K562 (cell line): Measurements from ENCODE around the gene LCTL. TPM values are rescaled to one million over a fixed set of nuclear protein-coding genes. Genes with fewer than 3 reads are reported as not detected.

Experiments
- ATAC-seq: fragments of 200-7000 bp; cut with Tn5 transposase; 3 replicates; pipeline ENCODE4 v1.9.1; 2020; ENCODE audit warnings: moderate library complexity
- BruUV-seq: library from RNA; stranded (reverse); fragments of 400-500 nt; replicated peaks from 2 replicates; lab custom pipeline; 2021; lab: Mats Ljungman, UMichigan
- CTCF ChIA-PET: fragments of 300-600 bp; formaldehyde crosslinking; extraction: SDS; loops from one replicate; lab custom pipeline; 2021; ENCODE audit warnings: low intra/inter-chr PET ratio; lab: Yijun Ruan, JAX
- POLR2A ChIA-PET: fragments of 300-600, 350-650 bp; sonication (Branson Sonifier 250); formaldehyde crosslinking; extraction: SDS; loops from one replicate; lab custom pipeline; 2021; ENCODE audit warnings: antibody characterized with exemption, inconsistent platforms; lab: Yijun Ruan, JAX
- DNase-seq, 4 experiments: peaks; one replicate each; pipeline versions ENCODE4 v3.0.0 to v3.0.0-alpha.2; 2011 to 2018; ENCODE audit warnings: low spot score in 3 of 4, mixed read lengths in 3 of 4; ENCODE audit errors: extremely low read depth in 1 of 4
- FAIRE-seq: peaks from 2 replicates; lab custom pipeline; 2011; peaks lifted over from hg19 to GRCh38; lab: Jason Lieb, UNC
- H2AFZ ChIP-seq: 2 replicates; pipeline ENCODE4 v1.6.0; 2011; ENCODE audit warnings: low read depth, low read length, control low read depth, inconsistent platforms
- H3K27ac ChIP-seq: fragments of 200-600 bp; 3 replicates; pipeline ENCODE4 v1.8.0; 2011; ENCODE audit warnings: low read depth, mild to moderate bottlenecking, control low read depth, inconsistent platforms, low read length, moderate library complexity, mixed read lengths; ENCODE audit errors: extremely low read depth
- H3K27me3 ChIP-seq, 2 experiments: fragments of 300-600 bp in 1 of 2; 2 replicates in 1 of 2; 3 replicates in 1 of 2; pipeline versions ENCODE4 v1.6.0 to v1.8.0; 2011; ENCODE audit warnings: inconsistent platforms in 2 of 2, low read length in 2 of 2, mild to moderate bottlenecking in 1 of 2, mixed read lengths in 1 of 2, moderate library complexity in 1 of 2; ENCODE audit not compliant: control insufficient read depth in 2 of 2, insufficient read depth in 2 of 2
- H3K36me3 ChIP-seq: fragments of 300-600 bp; 3 replicates; pipeline ENCODE4 v1.8.0; 2011; ENCODE audit warnings: mild to moderate bottlenecking, low read length, inconsistent platforms; ENCODE audit not compliant: control insufficient read depth, insufficient read depth
- H3K4me1 ChIP-seq, 2 experiments: fragments of 200-600 bp in 1 of 2; replicated peaks in 1 of 2; 2 replicates in 1 of 2; 3 replicates in 1 of 2; pipeline versions ENCODE4 v1.5.1 to v1.8.0; 2011; ENCODE audit warnings: inconsistent platforms in 2 of 2, low read length in 2 of 2, mild to moderate bottlenecking in 1 of 2, mixed read lengths in 1 of 2, moderate library complexity in 1 of 2; ENCODE audit not compliant: control insufficient read depth in 2 of 2, insufficient read depth in 2 of 2
- H3K4me2 ChIP-seq: 2 replicates; pipeline ENCODE4 v1.6.1; 2011; ENCODE audit warnings: low read length, control low read depth, inconsistent platforms, mixed read lengths; ENCODE audit not compliant: insufficient read depth
- H3K4me3 ChIP-seq: fragments of 200-600 bp; sonication (generic), shearing (Covaris generic); 2 replicates; pipeline ENCODE4 v1.5.1; 2016; ENCODE audit warnings: control low read depth, inconsistent platforms
- H3K79me2 ChIP-seq: fragments of 200-600 bp; 3 replicates; pipeline ENCODE4 v1.8.0; 2011; ENCODE audit warnings: low read length, inconsistent platforms; ENCODE audit not compliant: control insufficient read depth, insufficient read depth
- H3K9ac ChIP-seq, 2 experiments: 2 replicates each; pipeline versions ENCODE4 v1.6.0 to v1.6.1; 2011; ENCODE audit warnings: low read depth in 2 of 2, low read length in 2 of 2, control low read depth in 1 of 2, inconsistent platforms in 1 of 2, mild to moderate bottlenecking in 1 of 2, mixed read lengths in 1 of 2; ENCODE audit not compliant: insufficient read depth in 1 of 2
- H3K9me1 ChIP-seq: one replicate; pipeline ENCODE4 v1.6.0; 2011; ENCODE audit warnings: inconsistent platforms, mild to moderate bottlenecking, low read length, moderate library complexity; ENCODE audit not compliant: control insufficient read depth, insufficient read depth
- H3K9me3 ChIP-seq: replicated peaks from 2 replicates; pipeline ENCODE4 v1.5.1; 2011; ENCODE audit warnings: low read depth, low read length, inconsistent platforms; ENCODE audit not compliant: control insufficient read depth, insufficient read depth
- H4K20me1 ChIP-seq: replicated peaks from 2 replicates; pipeline ENCODE4 v1.6.1; 2011; ENCODE audit warnings: low read length, inconsistent platforms, mixed read lengths; ENCODE audit not compliant: control insufficient read depth, insufficient read depth
- CC2D1A ChIP-seq: fragments of 450-650 bp; IDR thresholded peaks from 2 replicates; pipeline ENCODE4 v1.6.1; 2017; ENCODE audit warnings: mild to moderate bottlenecking
- CXXC5 ChIP-seq: fragments of 250-450 bp; sonication (Bioruptor Pico); IDR thresholded peaks from 2 replicates; pipeline ENCODE4 v1.8.0; 2022; ENCODE audit warnings: inconsistent platforms, mild to moderate bottlenecking, moderate library complexity
- DACH1 ChIP-seq: fragments of 450-650 bp; IDR thresholded peaks from 2 replicates; pipeline ENCODE4 v1.6.1; 2018; ENCODE audit not compliant: partially characterized antibody
- DEAF1 ChIP-seq: fragments of 450-650 bp; formaldehyde crosslinking; IDR thresholded peaks from 2 replicates; pipeline ENCODE4 v1.4.0; 2020; ENCODE audit warnings: mild to moderate bottlenecking, moderate library complexity
- ELF2 ChIP-seq: fragments of 250-450 bp; sonication (Bioruptor Pico); IDR thresholded peaks from 2 replicates; pipeline ENCODE4 v1.5.0; 2021; ENCODE audit warnings: mild to moderate bottlenecking
- NBN ChIP-seq: fragments of 450-650 bp; IDR thresholded peaks from 2 replicates; pipeline ENCODE4 v1.6.1; 2016; ENCODE audit warnings: low read depth, mild to moderate bottlenecking
- TAF15 ChIP-seq: fragments of 200-400 bp; formaldehyde crosslinking; IDR thresholded peaks from 2 replicates; pipeline ENCODE4 v1.6.1; 2017; ENCODE audit warnings: mild to moderate bottlenecking, low read depth, low read length, moderate library complexity
- WGBS: fragments of 100-300 bp; shearing (Covaris generic); methylation state at CpG from one replicate; pipeline ENCODE4 v1.1.6; 2016; ENCODE audit warnings: low coverage, mixed read lengths; ENCODE audit not compliant: insufficient coverage; ENCODE audit errors: missing lambda C conversion rate; 5-methylcytosine and 5-hydroxymethylcytosine counted together
- in situ Hi-C: fragments of 300-500 bp; cut with MboI; formaldehyde crosslinking; loops from 4 replicates; pipeline ENCODE4 v1.15.0; 2018; ENCODE audit warnings: inconsistent platforms, mixed read lengths
- intact Hi-C: fragments of 100-400 bp; cut with micrococcal nuclease; formaldehyde crosslinking; loops from 2 replicates; pipeline ENCODE4 v1.14.2; 2022
- polyA plus RNA-seq, 8 experiments: library from polyadenylated mRNA; depleted of rRNA in 4 of 8; stranded (reverse) in 5 of 8; unstranded in 3 of 8; fragments of >200 nt; fragmentation: Nextera tagmentation in 2 of 8; fragmentation: Illumina TruSeq in 1 of 8; extraction: Ambion mirVana in 2 of 8; extraction: Trizol in 1 of 8; gene quantifications; 2 replicates each; pipeline versions ENCODE4 v1.2.1 to v1.2.3, GENCODE V29; 2011 to 2014; ENCODE audit warnings: inconsistent platforms in 1 of 8, missing spikeins in 1 of 8
- total RNA-seq, 7 experiments: library from RNA; depleted of rRNA in 6 of 7; stranded (reverse); fragments of >200 nt in 6 of 7; fragmentation: Illumina TruSeq in 2 of 7; extraction: Trizol in 2 of 7; gene quantifications; 2 replicates each; pipeline versions ENCODE4 v1.2.1 to v1.2.3, GENCODE V29; 2011 to 2021; ENCODE audit warnings: low replicate concordance in 1 of 7
- TF ChIP-seq, protein P1 (sequence below), 2 experiments: fragments of 450-650 bp; formaldehyde crosslinking in 1 of 2; IDR thresholded peaks; 2 replicates each; pipeline versions ENCODE4 v1.4.0 to v1.6.1; 2014 to 2020; ENCODE audit warnings: mild to moderate bottlenecking in 2 of 2, borderline replicate concordance in 1 of 2, low read depth in 1 of 2
- TF ChIP-seq, protein P2 (sequence below), 2 experiments: IDR thresholded peaks; 2 replicates each; pipeline ENCODE4 v1.6.1; 2012; ENCODE audit warnings: improper control_type of control experiment in 2 of 2, low read depth in 2 of 2, low read length in 2 of 2, borderline replicate concordance in 1 of 2

Gene LCTL
- total and polyA plus RNA-seq, 9 of the 15 experiments (the other 6 are each of a cell fraction or from before 2014, with no cell fraction given): 0.08 to 0.31 (median 0.17) TPM; not detected in 6

DNA sequence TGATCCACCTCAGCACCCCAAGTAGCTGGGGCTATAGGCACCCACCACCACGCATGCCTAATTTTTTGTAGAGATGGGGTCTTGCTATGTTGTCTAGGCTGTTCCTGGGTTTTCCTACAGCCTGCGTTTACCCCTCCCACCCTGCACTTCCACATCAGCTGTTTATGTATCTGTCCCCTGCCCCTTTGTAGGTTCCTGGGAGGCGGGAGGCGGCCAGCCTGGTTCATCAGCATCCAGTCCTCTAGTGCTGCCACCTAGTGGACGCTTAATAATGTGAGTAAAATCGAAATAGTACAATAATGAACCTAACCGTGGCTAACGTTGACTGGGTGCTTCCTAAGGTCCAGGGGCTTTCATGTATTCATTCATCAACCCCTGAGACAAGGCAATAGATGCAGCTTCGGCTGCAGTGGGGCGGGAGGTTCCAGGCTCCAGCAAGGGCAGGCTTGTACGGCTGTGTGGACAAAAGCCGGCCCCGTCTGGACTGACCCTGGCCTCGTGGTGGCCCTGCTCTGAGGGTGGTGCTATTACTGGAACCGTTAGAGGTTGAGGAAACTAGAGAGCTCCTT, 1.2 kb upstream of the LCTL start:
- intact Hi-C loops (loop anchor here (5.0 kb wide), 1 partner anchor 60 kb away; the partner anchor contains the start of gene ZWILCH), in situ Hi-C loops (no loop called here)
- Histone ChIP-seq H3K27ac (no peak overlapping the region; the same call in 1 of the 3 replicates), H4K20me1 (no peaks in the 10 kb centered on the region), H3K9ac (peak overlapping the region in 1 of 2 experiments; percentile 87; a peak in 2 of 4 replicates), H3K9me1 (no peaks in the 10 kb centered on the region), H3K9me3 (no peaks in the 10 kb centered on the region), H3K4me3 (no peak overlapping the region), H3K4me2 (peak overlapping the region; percentile 50), H3K36me3 (no peaks in the 10 kb centered on the region), H3K27me3 (no peaks in the 10 kb centered on the region), H2AFZ (peak overlapping the region; percentile 95), H3K4me1 (peaks cover 5 to 24% of the 10 kb centered on the region in 2 experiments; a peak in 3 of 5 replicates), H3K79me2 (no peaks in the 10 kb centered on the region)
- POLR2A ChIA-PET: interaction anchor here (0.7 to 3.6 kb wide), 4 partner anchors 9 to 193 kb away, joined by 3 to 23 read pairs (median 4); no protein-coding TSS in a partner anchor
- 25% methylated on average over 15 of the region's 15 CpGs for WGBS
- BruUV-seq: no TSS peak
- peak; percentile 98 for FAIRE-seq
- CTCF ChIA-PET: no interaction called here
- peak; percentile 82 to 88 (median 82) for DNase-seq
- peak; percentile 91 for ATAC-seq
- no peak for TF ChIP-seq DEAF1 (CRISPR knock-in tag)
- no peak for TF ChIP-seq ELF2
- no peak for TF ChIP-seq TAF15
- no peak for TF ChIP-seq CXXC5 (CRISPR knock-in tag)
- TF ChIP-seq DACH1: peak; percentile 80
- no peak for TF ChIP-seq NBN
- TF ChIP-seq, protein P1, sequence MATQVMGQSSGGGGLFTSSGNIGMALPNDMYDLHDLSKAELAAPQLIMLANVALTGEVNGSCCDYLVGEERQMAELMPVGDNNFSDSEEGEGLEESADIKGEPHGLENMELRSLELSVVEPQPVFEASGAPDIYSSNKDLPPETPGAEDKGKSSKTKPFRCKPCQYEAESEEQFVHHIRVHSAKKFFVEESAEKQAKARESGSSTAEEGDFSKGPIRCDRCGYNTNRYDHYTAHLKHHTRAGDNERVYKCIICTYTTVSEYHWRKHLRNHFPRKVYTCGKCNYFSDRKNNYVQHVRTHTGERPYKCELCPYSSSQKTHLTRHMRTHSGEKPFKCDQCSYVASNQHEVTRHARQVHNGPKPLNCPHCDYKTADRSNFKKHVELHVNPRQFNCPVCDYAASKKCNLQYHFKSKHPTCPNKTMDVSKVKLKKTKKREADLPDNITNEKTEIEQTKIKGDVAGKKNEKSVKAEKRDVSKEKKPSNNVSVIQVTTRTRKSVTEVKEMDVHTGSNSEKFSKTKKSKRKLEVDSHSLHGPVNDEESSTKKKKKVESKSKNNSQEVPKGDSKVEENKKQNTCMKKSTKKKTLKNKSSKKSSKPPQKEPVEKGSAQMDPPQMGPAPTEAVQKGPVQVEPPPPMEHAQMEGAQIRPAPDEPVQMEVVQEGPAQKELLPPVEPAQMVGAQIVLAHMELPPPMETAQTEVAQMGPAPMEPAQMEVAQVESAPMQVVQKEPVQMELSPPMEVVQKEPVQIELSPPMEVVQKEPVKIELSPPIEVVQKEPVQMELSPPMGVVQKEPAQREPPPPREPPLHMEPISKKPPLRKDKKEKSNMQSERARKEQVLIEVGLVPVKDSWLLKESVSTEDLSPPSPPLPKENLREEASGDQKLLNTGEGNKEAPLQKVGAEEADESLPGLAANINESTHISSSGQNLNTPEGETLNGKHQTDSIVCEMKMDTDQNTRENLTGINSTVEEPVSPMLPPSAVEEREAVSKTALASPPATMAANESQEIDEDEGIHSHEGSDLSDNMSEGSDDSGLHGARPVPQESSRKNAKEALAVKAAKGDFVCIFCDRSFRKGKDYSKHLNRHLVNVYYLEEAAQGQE (IDR thresholded peaks at IDR 0.05; ENCODE audit: borderline replicate concordance): peak; percentile 13; the same call in 1 of the 2 replicates
- TF ChIP-seq, protein P1 (CRISPR knock-in tag; IDR thresholded peaks at IDR 0.05; ENCODE audit: low read depth): no peak
- no peak for TF ChIP-seq CC2D1A
- TF ChIP-seq, protein P2, sequence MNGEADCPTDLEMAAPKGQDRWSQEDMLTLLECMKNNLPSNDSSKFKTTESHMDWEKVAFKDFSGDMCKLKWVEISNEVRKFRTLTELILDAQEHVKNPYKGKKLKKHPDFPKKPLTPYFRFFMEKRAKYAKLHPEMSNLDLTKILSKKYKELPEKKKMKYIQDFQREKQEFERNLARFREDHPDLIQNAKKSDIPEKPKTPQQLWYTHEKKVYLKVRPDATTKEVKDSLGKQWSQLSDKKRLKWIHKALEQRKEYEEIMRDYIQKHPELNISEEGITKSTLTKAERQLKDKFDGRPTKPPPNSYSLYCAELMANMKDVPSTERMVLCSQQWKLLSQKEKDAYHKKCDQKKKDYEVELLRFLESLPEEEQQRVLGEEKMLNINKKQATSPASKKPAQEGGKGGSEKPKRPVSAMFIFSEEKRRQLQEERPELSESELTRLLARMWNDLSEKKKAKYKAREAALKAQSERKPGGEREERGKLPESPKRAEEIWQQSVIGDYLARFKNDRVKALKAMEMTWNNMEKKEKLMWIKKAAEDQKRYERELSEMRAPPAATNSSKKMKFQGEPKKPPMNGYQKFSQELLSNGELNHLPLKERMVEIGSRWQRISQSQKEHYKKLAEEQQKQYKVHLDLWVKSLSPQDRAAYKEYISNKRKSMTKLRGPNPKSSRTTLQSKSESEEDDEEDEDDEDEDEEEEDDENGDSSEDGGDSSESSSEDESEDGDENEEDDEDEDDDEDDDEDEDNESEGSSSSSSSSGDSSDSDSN (IDR thresholded peaks at IDR 0.05; ENCODE audit: borderline replicate concordance in 1 of 2, low read depth in 2 of 2, low read length in 2 of 2): 0 out of 4 replicates have a peak, but pooled peaks of 1 of the 2 experiments have one; percentile 45
